ENCODE results near the gene CSNK2B.

Gene CSNK2B

DNA sequence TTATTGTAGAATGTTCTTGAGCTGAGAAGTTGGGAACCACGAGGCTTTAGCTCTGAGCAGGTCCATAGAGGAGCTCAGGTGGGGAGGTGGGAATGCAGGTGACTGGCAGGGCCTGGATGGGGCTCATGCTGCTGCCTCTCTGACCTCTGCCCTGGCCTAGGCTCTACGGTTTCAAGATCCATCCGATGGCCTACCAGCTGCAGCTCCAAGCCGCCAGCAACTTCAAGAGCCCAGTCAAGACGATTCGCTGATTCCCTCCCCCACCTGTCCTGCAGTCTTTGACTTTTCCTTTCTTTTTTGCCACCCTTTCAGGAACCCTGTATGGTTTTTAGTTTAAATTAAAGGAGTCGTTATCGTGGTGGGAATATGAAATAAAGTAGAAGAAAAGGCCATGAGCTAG is 3.8 kb downstream of the CSNK2B start, which contains the start of gene LY6G5B:
Gene LY6G5B, plus strand, starts transcription at position 301 of the 400 bp plus-strand sequence. CDS start 975 bp downstream, outside the sequence.
- Histone ChIP-seq H3K4me1 (ENCODE audit: control insufficient read depth, insufficient read depth, low read length) (peaks cover 5% of the 10 kb centered on the region), H3K27ac (ENCODE audit: low read depth, low read length) (no peak within 1 kb of the TSS), H3K27me3 (ENCODE audit: control insufficient read depth, insufficient read depth, low read length) (no peaks in the 10 kb centered on the region), H3K9ac (ENCODE audit: low read length) (no peak within 1 kb of the TSS), H3K4me3 (ENCODE audit: low read length) (no peak within 1 kb of the TSS), H3K36me3 (ENCODE audit: control insufficient read depth, insufficient read depth, low read length) (peaks cover 51% of the 10 kb centered on the region)

- Histone ChIP-seq H3K27me3 (ENCODE audit: control insufficient read depth, insufficient read depth, low read length) (no peaks in the 10 kb centered on the region), H3K27ac (ENCODE audit: low read depth, low read length) (no peak overlapping the region), H3K36me3 (ENCODE audit: control insufficient read depth, insufficient read depth, low read length) (peaks cover 12% of the 10 kb centered on the region), H3K4me1 (ENCODE audit: control insufficient read depth, insufficient read depth, low read length) (peaks cover 8% of the 10 kb centered on the region), H3K4me3 (ENCODE audit: low read length) (no peak overlapping the region), H3K9ac (ENCODE audit: low read length) (no peak overlapping the region)
These were observed 10.5 kb downstream of the CSNK2B start for GRCh38 chr6:31676322-31676903.

- H3K4me1 ChIP-seq (ENCODE audit: control insufficient read depth, insufficient read depth, low read length): peaks cover 8% of the 10 kb centered on the region
- H3K9ac ChIP-seq (ENCODE audit: low read length): no peak overlapping the region
- no peak overlapping the region for H3K4me3 ChIP-seq (ENCODE audit: low read length)
- H3K27ac ChIP-seq (ENCODE audit: low read depth, low read length): no peak overlapping the region
- peaks cover 7% of the 10 kb centered on the region for H3K36me3 ChIP-seq (ENCODE audit: control insufficient read depth, insufficient read depth, low read length)
- H3K27me3 ChIP-seq (ENCODE audit: control insufficient read depth, insufficient read depth, low read length): no peaks in the 10 kb centered on the region
These were observed 11.0 kb downstream of the CSNK2B start for GRCh38 chr6:31676904-31677303.

- no peak overlapping the region for H3K27ac ChIP-seq (ENCODE audit: low read depth, low read length)
- H3K27me3 ChIP-seq (ENCODE audit: control insufficient read depth, insufficient read depth, low read length): no peaks in the 10 kb centered on the region
- peaks cover 3% of the 10 kb centered on the region for H3K36me3 ChIP-seq (ENCODE audit: control insufficient read depth, insufficient read depth, low read length)
- no peak overlapping the region for H3K4me3 ChIP-seq (ENCODE audit: low read length)
- H3K9ac ChIP-seq (ENCODE audit: low read length): no peak overlapping the region
- peaks cover 8% of the 10 kb centered on the region for H3K4me1 ChIP-seq (ENCODE audit: control insufficient read depth, insufficient read depth, low read length)
These were observed 12.1 kb downstream of the CSNK2B start for GRCh38 chr6:31677955-31678354.

- H3K27ac ChIP-seq (ENCODE audit: low read depth, low read length): peak within 1 kb of the TSS; percentile 50
- peak within 1 kb of the TSS; percentile 75 for H3K4me3 ChIP-seq (ENCODE audit: low read length)
- H3K4me1 ChIP-seq (ENCODE audit: control insufficient read depth, insufficient read depth, low read length): peaks cover 8% of the 10 kb centered on the region
- no peaks in the 10 kb centered on the region for H3K27me3 ChIP-seq (ENCODE audit: control insufficient read depth, insufficient read depth, low read length)
- peak within 1 kb of the TSS; percentile 84 for H3K9ac ChIP-seq (ENCODE audit: low read length)
- H3K36me3 ChIP-seq (ENCODE audit: control insufficient read depth, insufficient read depth, low read length): no peaks in the 10 kb centered on the region
These were observed 14.6 kb downstream of the CSNK2B start, which contains the start of gene LY6G5C for GRCh38 chr6:31680226-31681134. Gene LY6G5C (minus strand): TSS chr6:31681067. CDS start chr6:31680373, 694 bp downstream.

DNA sequence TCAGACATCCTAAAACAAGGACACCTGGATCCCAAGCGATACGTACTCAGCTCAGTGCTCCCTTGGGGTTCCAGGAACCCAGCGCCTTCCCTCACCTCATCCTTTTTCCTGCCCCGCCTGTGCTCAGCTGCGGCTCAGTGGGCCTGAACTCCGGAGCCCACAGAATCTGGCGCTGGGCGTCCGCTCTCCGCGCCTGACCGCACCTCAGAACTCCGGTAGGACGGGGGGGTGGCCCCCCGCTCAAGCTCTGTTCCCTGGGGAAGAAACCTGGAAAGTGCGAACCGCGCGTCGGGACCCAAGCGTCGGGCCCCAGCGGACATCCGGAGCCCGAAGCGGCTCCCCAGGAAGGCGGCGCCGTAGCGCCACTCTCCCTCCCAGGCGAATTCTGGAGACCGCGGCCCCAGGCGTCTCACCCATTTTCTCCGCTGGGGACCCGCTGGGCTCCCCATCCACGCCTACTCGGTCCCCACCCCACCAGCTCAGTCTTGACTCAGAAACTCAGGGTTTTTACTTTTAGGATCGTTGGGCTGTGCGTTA is 15.3 kb downstream of the CSNK2B start:
- H3K27me3 ChIP-seq (ENCODE audit: control insufficient read depth, insufficient read depth, low read length): no peaks in the 10 kb centered on the region
- peaks cover 4% of the 10 kb centered on the region for H3K36me3 ChIP-seq (ENCODE audit: control insufficient read depth, insufficient read depth, low read length)
- H3K9ac ChIP-seq (ENCODE audit: low read length): peak overlapping the region; percentile 84
- H3K4me1 ChIP-seq (ENCODE audit: control insufficient read depth, insufficient read depth, low read length): peaks cover 8% of the 10 kb centered on the region
- H3K27ac ChIP-seq (ENCODE audit: low read depth, low read length): peak overlapping the region; percentile 50
- peak overlapping the region; percentile 75 for H3K4me3 ChIP-seq (ENCODE audit: low read length)

DNA sequence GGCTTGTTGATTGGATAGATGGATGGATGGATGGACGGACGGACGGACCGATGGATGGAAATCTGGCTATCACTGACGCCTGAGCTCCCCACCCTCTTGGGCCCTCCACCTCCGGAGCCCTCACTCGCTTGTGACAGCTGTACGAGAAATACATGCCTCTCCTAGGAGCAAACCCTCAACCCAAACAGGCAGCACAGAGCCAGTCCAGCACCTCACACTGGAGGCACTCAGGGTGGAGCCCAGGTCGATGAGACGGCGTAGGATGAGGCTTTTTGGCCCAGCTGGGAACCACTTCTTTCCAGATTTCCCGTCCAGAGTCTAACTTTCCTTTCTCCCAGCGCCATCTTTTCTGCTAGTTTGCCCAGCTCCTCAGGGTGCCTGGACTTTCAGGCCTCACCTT is 17.7 kb downstream of the CSNK2B start:
- Histone ChIP-seq H3K9ac (ENCODE audit: low read length) (no peak overlapping the region), H3K27ac (ENCODE audit: low read depth, low read length) (no peak overlapping the region), H3K36me3 (ENCODE audit: control insufficient read depth, insufficient read depth, low read length) (peaks cover 24% of the 10 kb centered on the region), H3K27me3 (ENCODE audit: control insufficient read depth, insufficient read depth, low read length) (no peaks in the 10 kb centered on the region), H3K4me1 (ENCODE audit: control insufficient read depth, insufficient read depth, low read length) (peaks cover 8% of the 10 kb centered on the region), H3K4me3 (ENCODE audit: low read length) (peak overlapping the region; percentile 52)

GRCh38 chr6:31686483-31686882 is 20.6 kb downstream of the CSNK2B start:
- no peaks in the 10 kb centered on the region for H3K4me1 ChIP-seq (ENCODE audit: control insufficient read depth, insufficient read depth, low read length)
- H3K27ac ChIP-seq (ENCODE audit: low read depth, low read length): no peak overlapping the region
- H3K4me3 ChIP-seq (ENCODE audit: low read length): no peak overlapping the region
- H3K27me3 ChIP-seq (ENCODE audit: control insufficient read depth, insufficient read depth, low read length): no peaks in the 10 kb centered on the region
- peaks cover 37% of the 10 kb centered on the region for H3K36me3 ChIP-seq (ENCODE audit: control insufficient read depth, insufficient read depth, low read length)
- H3K9ac ChIP-seq (ENCODE audit: low read length): no peak overlapping the region

DNA sequence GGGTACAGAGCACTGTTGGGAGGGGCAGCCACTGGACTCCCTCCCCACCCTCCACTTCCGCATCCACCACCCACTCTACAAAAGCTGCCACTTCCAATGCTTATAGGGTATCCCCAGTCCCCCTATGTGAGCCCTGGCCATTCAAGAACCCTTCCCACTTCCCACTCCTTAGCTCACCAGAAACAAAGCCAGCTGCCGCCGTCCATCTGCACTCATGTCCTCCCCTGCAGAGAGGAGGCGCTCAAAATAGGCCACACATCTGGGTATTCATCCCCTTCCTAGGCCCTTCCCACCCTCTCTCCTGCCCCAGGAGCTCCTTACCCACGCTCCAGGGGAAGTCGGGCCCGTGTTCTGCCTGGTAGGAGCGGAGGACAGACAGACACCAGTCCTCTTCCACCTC is 21.4 kb downstream of the CSNK2B start:
- no peak overlapping the region for H3K4me3 ChIP-seq (ENCODE audit: low read length)
- H3K9ac ChIP-seq (ENCODE audit: low read length): no peak overlapping the region
- no peak overlapping the region for H3K27ac ChIP-seq (ENCODE audit: low read depth, low read length)
- H3K27me3 ChIP-seq (ENCODE audit: control insufficient read depth, insufficient read depth, low read length): no peaks in the 10 kb centered on the region
- no peaks in the 10 kb centered on the region for H3K4me1 ChIP-seq (ENCODE audit: control insufficient read depth, insufficient read depth, low read length)
- H3K36me3 ChIP-seq (ENCODE audit: control insufficient read depth, insufficient read depth, low read length): peaks cover 41% of the 10 kb centered on the region

GRCh38 chr6:31687860-31688693 is 22.2 kb downstream of the CSNK2B start:
- H3K27me3 ChIP-seq (ENCODE audit: control insufficient read depth, insufficient read depth, low read length): no peaks in the 10 kb centered on the region
- no peak overlapping the region for H3K4me3 ChIP-seq (ENCODE audit: low read length)
- H3K4me1 ChIP-seq (ENCODE audit: control insufficient read depth, insufficient read depth, low read length): no peaks in the 10 kb centered on the region
- H3K27ac ChIP-seq (ENCODE audit: low read depth, low read length): no peak overlapping the region
- peaks cover 43% of the 10 kb centered on the region for H3K36me3 ChIP-seq (ENCODE audit: control insufficient read depth, insufficient read depth, low read length)
- no peak overlapping the region for H3K9ac ChIP-seq (ENCODE audit: low read length)

DNA sequence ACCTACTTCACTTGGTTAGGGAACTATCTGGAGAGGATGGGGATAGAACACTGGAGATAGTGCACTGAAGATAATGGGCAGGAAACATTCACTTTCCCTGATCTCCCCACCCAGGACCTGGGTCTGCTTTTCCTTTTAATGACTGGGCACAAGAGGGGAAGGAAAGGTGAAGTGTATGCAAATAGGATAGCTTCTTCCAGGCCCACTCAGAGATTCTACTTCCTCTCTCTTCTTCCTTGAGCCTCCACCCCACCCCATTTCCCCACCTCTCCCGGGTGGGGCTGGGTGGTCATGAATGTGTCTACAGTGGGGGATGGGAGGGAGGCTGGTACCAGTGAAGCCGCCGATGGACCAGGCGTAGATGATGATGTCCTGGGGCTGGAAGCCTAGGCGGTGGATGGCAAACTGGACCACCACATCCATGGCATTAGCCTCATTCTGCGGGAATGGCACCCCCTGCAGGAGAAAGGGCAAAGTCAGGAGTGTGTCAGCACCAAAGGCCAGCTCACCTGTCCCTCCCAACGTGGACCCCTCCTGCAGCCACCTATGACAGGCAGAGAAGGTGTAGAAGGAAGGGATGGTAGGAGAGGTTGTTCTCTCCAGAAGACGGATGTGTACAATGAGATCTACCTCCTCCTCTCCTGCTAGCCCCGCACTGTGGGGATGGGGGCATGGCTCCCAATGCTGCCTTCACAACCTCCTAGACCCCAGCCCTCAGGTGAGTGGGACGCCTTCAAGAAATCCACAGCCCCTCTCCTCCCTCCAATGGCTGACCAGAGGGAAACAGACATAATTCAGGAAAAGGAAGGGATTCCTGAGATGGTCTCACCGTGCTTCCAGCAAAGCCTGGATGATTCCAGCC is 23.6 kb downstream of the CSNK2B start:
- H3K36me3 ChIP-seq (ENCODE audit: control insufficient read depth, insufficient read depth, low read length): peaks cover 53% of the 10 kb centered on the region

More for the DNA sequence above, 23.6 kb downstream of the CSNK2B start:
- Histone ChIP-seq H3K4me1 (ENCODE audit: control insufficient read depth, insufficient read depth, low read length) (no peaks in the 10 kb centered on the region), H3K27ac (ENCODE audit: low read depth, low read length) (no peak overlapping the region), H3K4me3 (ENCODE audit: low read length) (no peak overlapping the region), H3K27me3 (ENCODE audit: control insufficient read depth, insufficient read depth, low read length) (no peaks in the 10 kb centered on the region), H3K9ac (ENCODE audit: low read length) (no peak overlapping the region)

Measured in rectal smooth muscle tissue (tissue), 1 donor.